Measurements from ENCODE around the gene ARHGEF38. TPM values are rescaled to one million over a fixed set of nuclear protein-coding genes. Genes with fewer than 3 reads are reported as not detected.
"Not testable (repeated sequence)": the region's sequence is repeated elsewhere in the genome, so short reads cannot be mapped to it uniquely, and the experiment has no call there.

ARHGEF38 gene
- total RNA-seq, 1 donor from 2014 or later = not detected

GRCh38 chr4:105601406-105601805 lies 49.0 kb downstream of the ARHGEF38 start:
- Mint-ChIP-seq H3K4me1 (ENCODE audit: low read depth) (no peaks in the 10 kb centered on the region), H3K27me3 (ENCODE audit: low read depth) (peaks cover 6% of the 10 kb centered on the region), H3K4me3 (ENCODE audit: unreplicated experiment) (no peak overlapping the region), H3K27ac (ENCODE audit: unreplicated experiment) (no peak overlapping the region), H3K36me3 (ENCODE audit: low read depth) (no peaks in the 10 kb centered on the region), H3K9me3 (ENCODE audit: low read depth) (no peaks in the 10 kb centered on the region)
- TF ChIP-seq, protein P1, sequence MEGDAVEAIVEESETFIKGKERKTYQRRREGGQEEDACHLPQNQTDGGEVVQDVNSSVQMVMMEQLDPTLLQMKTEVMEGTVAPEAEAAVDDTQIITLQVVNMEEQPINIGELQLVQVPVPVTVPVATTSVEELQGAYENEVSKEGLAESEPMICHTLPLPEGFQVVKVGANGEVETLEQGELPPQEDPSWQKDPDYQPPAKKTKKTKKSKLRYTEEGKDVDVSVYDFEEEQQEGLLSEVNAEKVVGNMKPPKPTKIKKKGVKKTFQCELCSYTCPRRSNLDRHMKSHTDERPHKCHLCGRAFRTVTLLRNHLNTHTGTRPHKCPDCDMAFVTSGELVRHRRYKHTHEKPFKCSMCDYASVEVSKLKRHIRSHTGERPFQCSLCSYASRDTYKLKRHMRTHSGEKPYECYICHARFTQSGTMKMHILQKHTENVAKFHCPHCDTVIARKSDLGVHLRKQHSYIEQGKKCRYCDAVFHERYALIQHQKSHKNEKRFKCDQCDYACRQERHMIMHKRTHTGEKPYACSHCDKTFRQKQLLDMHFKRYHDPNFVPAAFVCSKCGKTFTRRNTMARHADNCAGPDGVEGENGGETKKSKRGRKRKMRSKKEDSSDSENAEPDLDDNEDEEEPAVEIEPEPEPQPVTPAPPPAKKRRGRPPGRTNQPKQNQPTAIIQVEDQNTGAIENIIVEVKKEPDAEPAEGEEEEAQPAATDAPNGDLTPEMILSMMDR (IDR thresholded peaks at IDR 0.05) = no peak
- no peak for DNase-seq (ENCODE audit: low spot score)

DNA sequence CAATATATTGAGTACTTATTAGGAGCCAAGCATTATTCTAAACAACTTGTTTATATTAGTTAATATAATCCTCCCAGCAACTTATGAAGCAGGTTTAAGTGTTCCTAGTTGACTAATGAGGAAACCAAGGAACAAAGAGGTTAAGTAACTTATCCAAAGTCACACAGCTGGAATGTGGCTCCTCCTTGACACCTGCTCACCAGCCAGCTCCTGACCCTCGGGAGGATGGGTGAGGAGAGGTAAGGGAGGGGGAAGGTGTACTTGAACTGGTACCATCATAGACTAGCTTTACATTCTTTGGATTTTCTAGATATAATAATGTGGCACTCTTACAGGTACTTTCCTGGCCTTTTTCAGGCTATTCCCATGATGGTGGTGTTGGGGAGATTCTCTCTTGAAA lies 50.7 kb downstream of the ARHGEF38 start:
- H3K4me3 Mint-ChIP-seq (ENCODE audit: unreplicated experiment) = no peak overlapping the region
- H3K9me3 Mint-ChIP-seq (ENCODE audit: low read depth) = no peaks in the 10 kb centered on the region
- TF ChIP-seq, protein P1 (IDR thresholded peaks at IDR 0.05) = no peak
- H3K4me1 Mint-ChIP-seq (ENCODE audit: low read depth) = no peaks in the 10 kb centered on the region
- DNase-seq (ENCODE audit: low spot score) = no peak
- H3K27ac Mint-ChIP-seq (ENCODE audit: unreplicated experiment) = no peak overlapping the region
- peaks cover 2% of the 10 kb centered on the region for H3K27me3 Mint-ChIP-seq (ENCODE audit: low read depth)
- no peaks in the 10 kb centered on the region for H3K36me3 Mint-ChIP-seq (ENCODE audit: low read depth)

DNA sequence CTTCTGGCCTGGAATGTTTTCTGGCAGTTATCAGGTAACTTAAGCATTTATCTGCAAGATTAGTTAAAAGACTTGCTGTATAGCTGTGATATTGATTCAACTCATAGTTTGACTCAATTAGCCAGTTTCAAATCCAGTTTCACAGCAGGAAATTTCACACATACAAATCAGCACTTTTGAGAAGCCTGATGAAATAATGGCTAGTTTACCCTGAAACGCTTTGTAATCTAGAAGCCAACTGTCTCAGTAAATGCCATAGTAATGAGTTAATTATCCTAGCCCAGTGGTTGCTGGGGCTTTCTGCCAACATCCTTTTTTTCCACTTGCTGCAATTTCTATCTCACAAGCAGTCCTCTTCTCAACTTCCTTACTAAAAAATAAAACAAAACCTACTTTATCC lies 53.1 kb downstream of the ARHGEF38 start:
- Mint-ChIP-seq H3K27me3 (ENCODE audit: low read depth) (peaks cover 2% of the 10 kb centered on the region), H3K4me3 (ENCODE audit: unreplicated experiment) (no peak overlapping the region), H3K4me1 (ENCODE audit: low read depth) (no peaks in the 10 kb centered on the region), H3K36me3 (ENCODE audit: low read depth) (no peaks in the 10 kb centered on the region), H3K9me3 (ENCODE audit: low read depth) (peaks cover 9% of the 10 kb centered on the region), H3K27ac (ENCODE audit: unreplicated experiment) (no peak overlapping the region)
- TF ChIP-seq, protein P1 (IDR thresholded peaks at IDR 0.05) = no peak
- DNase-seq (ENCODE audit: low spot score) = no peak

DNA sequence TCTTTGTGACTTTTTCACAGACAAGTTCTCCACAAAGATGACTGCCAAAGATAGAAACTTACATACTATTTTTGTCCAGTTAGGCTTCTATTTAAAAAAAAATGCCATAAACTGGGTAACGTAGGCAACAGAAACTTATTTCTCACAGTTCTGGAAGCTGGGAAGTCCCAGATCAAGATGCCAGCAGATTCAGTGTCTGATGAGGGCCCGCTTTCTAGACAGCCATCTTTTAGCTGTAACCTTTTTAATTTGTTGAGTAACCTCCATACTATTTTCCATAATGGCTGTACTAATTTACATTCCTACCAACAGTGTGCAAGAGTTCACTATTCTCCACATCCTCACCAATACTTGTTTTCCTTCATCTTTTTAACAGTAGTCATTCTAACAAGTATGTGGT lies 55.5 kb downstream of the ARHGEF38 start:
- peaks cover 9% of the 10 kb centered on the region for H3K9me3 Mint-ChIP-seq (ENCODE audit: low read depth)
- H3K27me3 Mint-ChIP-seq (ENCODE audit: low read depth) = peaks cover 4% of the 10 kb centered on the region
- H3K4me1 Mint-ChIP-seq (ENCODE audit: low read depth) = no peaks in the 10 kb centered on the region
- DNase-seq (ENCODE audit: low spot score) = no peak
- no peaks in the 10 kb centered on the region for H3K36me3 Mint-ChIP-seq (ENCODE audit: low read depth)
- no peak overlapping the region for H3K27ac Mint-ChIP-seq (ENCODE audit: unreplicated experiment)
- H3K4me3 Mint-ChIP-seq (ENCODE audit: unreplicated experiment) = no peak overlapping the region
- TF ChIP-seq, protein P1 (IDR thresholded peaks at IDR 0.05) = no peak

- not testable (repeated sequence) for H3K4me1 Mint-ChIP-seq (ENCODE audit: low read depth); H3K36me3 Mint-ChIP-seq (ENCODE audit: low read depth); H3K27ac Mint-ChIP-seq (ENCODE audit: unreplicated experiment); H3K27me3 Mint-ChIP-seq (ENCODE audit: low read depth); DNase-seq (ENCODE audit: low spot score); H3K9me3 Mint-ChIP-seq (ENCODE audit: low read depth); H3K4me3 Mint-ChIP-seq (ENCODE audit: unreplicated experiment)
Measured at GRCh38 chr4:105609819-105610218, 57.4 kb downstream of the ARHGEF38 start.

DNA sequence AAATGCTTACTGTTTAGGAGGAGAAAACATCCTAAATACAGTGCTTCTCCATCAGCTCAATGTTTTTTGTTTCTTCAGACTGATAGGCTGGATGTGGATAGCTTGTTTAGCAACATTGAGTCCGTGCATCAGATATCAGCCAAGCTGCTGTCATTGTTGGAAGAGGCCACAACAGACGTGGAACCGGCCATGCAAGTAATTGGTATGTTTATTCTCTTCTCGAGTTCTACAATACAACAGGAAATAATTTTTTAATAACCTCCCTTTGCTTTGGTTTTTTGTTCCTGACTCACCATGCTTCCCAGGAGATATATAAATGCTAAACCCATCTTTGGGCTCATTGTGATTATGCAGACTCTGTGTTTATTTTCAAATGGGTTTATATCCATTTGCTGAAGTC lies 60.9 kb downstream of the ARHGEF38 start:
- TF ChIP-seq, protein P1 (IDR thresholded peaks at IDR 0.05) = no peak
- no peak overlapping the region for H3K27ac Mint-ChIP-seq (ENCODE audit: unreplicated experiment)
- no peaks in the 10 kb centered on the region for H3K4me1 Mint-ChIP-seq (ENCODE audit: low read depth)
- peaks cover 9% of the 10 kb centered on the region for H3K9me3 Mint-ChIP-seq (ENCODE audit: low read depth)
- no peak for DNase-seq (ENCODE audit: low spot score)
- no peaks in the 10 kb centered on the region for H3K36me3 Mint-ChIP-seq (ENCODE audit: low read depth)
- H3K27me3 Mint-ChIP-seq (ENCODE audit: low read depth) = peaks cover 8% of the 10 kb centered on the region
- no peak overlapping the region for H3K4me3 Mint-ChIP-seq (ENCODE audit: unreplicated experiment)

Data from chondrocyte (in vitro differentiated cells).